ENCODE results near the gene NANS.

DNA sequence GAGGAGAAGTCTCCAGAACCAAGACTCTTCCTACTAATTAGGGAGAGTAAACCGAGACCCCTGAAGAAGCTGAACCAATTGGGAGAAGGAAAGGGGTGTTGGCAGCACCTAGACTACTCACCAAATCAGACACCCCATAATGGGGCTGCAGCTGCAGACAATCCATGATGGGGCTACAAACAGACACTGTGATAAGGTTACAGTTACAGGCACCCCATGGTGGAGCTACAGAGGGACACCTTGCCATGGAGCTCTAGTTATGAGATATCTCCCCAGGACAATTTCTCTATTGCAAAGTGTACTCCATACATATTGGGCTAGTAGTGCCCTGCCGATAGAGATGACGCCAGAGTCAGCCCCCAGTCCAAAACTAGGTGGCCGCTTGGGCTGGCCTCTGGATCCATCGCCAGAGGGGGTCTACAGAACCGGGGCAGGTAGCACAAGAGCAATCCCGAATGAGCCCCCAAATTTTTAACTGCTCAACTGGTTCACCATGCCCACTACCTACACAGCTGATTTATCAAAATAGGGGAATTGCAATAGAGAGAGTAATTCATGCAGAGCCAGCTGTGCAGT is 2.1 kb upstream of the NANS start:
- TF ChIP-seq, protein P1, sequence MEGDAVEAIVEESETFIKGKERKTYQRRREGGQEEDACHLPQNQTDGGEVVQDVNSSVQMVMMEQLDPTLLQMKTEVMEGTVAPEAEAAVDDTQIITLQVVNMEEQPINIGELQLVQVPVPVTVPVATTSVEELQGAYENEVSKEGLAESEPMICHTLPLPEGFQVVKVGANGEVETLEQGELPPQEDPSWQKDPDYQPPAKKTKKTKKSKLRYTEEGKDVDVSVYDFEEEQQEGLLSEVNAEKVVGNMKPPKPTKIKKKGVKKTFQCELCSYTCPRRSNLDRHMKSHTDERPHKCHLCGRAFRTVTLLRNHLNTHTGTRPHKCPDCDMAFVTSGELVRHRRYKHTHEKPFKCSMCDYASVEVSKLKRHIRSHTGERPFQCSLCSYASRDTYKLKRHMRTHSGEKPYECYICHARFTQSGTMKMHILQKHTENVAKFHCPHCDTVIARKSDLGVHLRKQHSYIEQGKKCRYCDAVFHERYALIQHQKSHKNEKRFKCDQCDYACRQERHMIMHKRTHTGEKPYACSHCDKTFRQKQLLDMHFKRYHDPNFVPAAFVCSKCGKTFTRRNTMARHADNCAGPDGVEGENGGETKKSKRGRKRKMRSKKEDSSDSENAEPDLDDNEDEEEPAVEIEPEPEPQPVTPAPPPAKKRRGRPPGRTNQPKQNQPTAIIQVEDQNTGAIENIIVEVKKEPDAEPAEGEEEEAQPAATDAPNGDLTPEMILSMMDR (optimal IDR thresholded peaks at IDR 0.05 in 1 of 3, IDR thresholded peaks at IDR 0.05 in 1 of 3, conservative IDR thresholded peaks at IDR 0.05 in 1 of 3; ENCODE audit: extremely low read depth in 1 of 3, insufficient read depth in 2 of 3, low read length in 3 of 3): no peak
- TF ChIP-seq EZH2 (IDR thresholded peaks at IDR 0.05; ENCODE audit: low read length): no peak
